WTC11 (cell line): ENCODE results near the gene RASGRP3.

Source experiments
- MYBL2 ChIP-seq: sonication (generic); formaldehyde crosslinking; IDR thresholded peaks from 2 replicates; pipeline ENCODE4 v1.8.1; 2023; ENCODE audit warnings: mild to moderate bottlenecking, moderate library complexity, missing genetic modification reagents
- SP1 ChIP-seq: sonication (generic); formaldehyde crosslinking; conservative IDR thresholded peaks from 2 replicates; pipeline ENCODE4 v1.8.1; 2022; ENCODE audit warnings: missing genetic modification reagents
- TF ChIP-seq, protein P1 (sequence below): fragments of 200-600 bp; IDR thresholded peaks from 2 replicates; pipeline ENCODE4 v1.8.0; 2022; ENCODE audit warnings: antibody characterized with exemption
- TF ChIP-seq, protein P2 (sequence below): sonication (generic); formaldehyde crosslinking; IDR thresholded peaks from 2 replicates; pipeline ENCODE4 v1.8.0; 2022; ENCODE audit warnings: mild to moderate bottlenecking, missing genetic modification reagents

DNA sequence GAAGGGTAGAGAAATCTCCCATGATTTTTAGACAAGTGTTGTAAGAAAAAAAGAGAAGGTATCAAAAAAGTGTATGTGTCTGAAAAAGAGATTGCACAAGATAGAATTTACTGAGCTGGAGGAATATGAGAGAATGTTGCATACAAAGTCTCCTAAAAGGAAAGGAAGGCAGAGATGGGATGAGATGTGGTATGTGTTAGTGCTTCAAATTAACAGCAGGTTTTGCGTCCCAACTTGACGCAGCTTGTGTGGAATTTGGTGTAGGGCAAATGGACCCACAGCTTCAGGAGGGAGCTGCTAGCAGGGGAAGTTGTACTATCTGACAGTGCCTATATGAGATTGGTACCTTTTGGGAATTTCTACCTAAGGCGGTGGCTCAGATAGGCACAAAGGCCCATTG, 9.0 kb upstream of the RASGRP3 start:
- TF ChIP-seq, protein P1, sequence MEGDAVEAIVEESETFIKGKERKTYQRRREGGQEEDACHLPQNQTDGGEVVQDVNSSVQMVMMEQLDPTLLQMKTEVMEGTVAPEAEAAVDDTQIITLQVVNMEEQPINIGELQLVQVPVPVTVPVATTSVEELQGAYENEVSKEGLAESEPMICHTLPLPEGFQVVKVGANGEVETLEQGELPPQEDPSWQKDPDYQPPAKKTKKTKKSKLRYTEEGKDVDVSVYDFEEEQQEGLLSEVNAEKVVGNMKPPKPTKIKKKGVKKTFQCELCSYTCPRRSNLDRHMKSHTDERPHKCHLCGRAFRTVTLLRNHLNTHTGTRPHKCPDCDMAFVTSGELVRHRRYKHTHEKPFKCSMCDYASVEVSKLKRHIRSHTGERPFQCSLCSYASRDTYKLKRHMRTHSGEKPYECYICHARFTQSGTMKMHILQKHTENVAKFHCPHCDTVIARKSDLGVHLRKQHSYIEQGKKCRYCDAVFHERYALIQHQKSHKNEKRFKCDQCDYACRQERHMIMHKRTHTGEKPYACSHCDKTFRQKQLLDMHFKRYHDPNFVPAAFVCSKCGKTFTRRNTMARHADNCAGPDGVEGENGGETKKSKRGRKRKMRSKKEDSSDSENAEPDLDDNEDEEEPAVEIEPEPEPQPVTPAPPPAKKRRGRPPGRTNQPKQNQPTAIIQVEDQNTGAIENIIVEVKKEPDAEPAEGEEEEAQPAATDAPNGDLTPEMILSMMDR = no peak
- TF ChIP-seq SP1 (CRISPR knock-in tag) = no peak
- TF ChIP-seq, protein P2, sequence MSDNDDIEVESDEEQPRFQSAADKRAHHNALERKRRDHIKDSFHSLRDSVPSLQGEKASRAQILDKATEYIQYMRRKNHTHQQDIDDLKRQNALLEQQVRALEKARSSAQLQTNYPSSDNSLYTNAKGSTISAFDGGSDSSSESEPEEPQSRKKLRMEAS (CRISPR knock-in tag) = no peak
- no peak for TF ChIP-seq MYBL2 (CRISPR knock-in tag)
